K562 (cell line): Measurements from ENCODE around the gene VWA7. TPM values are rescaled to one million over a fixed set of nuclear protein-coding genes. Genes with fewer than 3 reads are reported as not detected.

Experiments
- ARNT ChIP-seq, 2 experiments: fragments of 450-650 bp; IDR thresholded peaks; 2 replicates each; pipeline ENCODE4 v1.6.1; 2016; ENCODE audit warnings: mild to moderate bottlenecking in 1 of 2
- BCL6 ChIP-seq: fragments of 250-450 bp; sonication (Bioruptor Pico); IDR thresholded peaks from 2 replicates; pipeline ENCODE4 v1.4.0; 2020
- CBFA2T3 ChIP-seq: fragments of 450-650 bp; IDR thresholded peaks from 2 replicates; pipeline ENCODE4 v1.6.1; 2017
- ESRRB ChIP-seq: fragments of 250-450 bp; sonication (Bioruptor Pico); IDR thresholded peaks from 2 replicates; pipeline ENCODE4 v1.5.0; 2020; ENCODE audit warnings: mild to moderate bottlenecking, moderate library complexity, borderline replicate concordance
- GATAD2A ChIP-seq: fragments of 450-650 bp; IDR thresholded peaks from 2 replicates; pipeline ENCODE4 v1.6.1; 2017
- HNRNPUL1 ChIP-seq: fragments of 200-400 bp; formaldehyde crosslinking; IDR thresholded peaks from 2 replicates; pipeline ENCODE4 v1.6.1; 2017; ENCODE audit warnings: low read length
- MCM7 ChIP-seq, 2 experiments: fragments of 450-650 bp; IDR thresholded peaks; 2 replicates each; pipeline ENCODE4 v1.6.1; 2016 to 2018
- NR4A1 ChIP-seq, 2 experiments: fragments of 250-450 bp in 1 of 2; fragments of 450-650 bp in 1 of 2; sonication (Bioruptor Pico) in 1 of 2; IDR thresholded peaks; 2 replicates each; pipeline versions ENCODE4 v1.4.0 to v1.6.1; 2016 to 2020; ENCODE audit warnings: mild to moderate bottlenecking in 2 of 2, missing compliant biosample characterization in 1 of 2, missing genetic modification characterization in 1 of 2, moderate library complexity in 1 of 2
- TOE1 ChIP-seq, 2 experiments: fragments of 450-650 bp in 1 of 2; sonication (generic) in 1 of 2; formaldehyde crosslinking in 1 of 2; IDR thresholded peaks; 2 replicates each; pipeline versions ENCODE4 v1.7.1 to v1.8.0; 2016 to 2022; ENCODE audit warnings: borderline replicate concordance in 2 of 2, mild to moderate bottlenecking in 2 of 2, antibody characterized with exemption in 1 of 2, inconsistent platforms in 1 of 2, low read depth in 1 of 2, missing genetic modification reagents in 1 of 2, moderate library complexity in 1 of 2
- ZNF79 ChIP-seq: fragments of 250-450 bp; sonication (Bioruptor Pico); IDR thresholded peaks from 2 replicates; pipeline ENCODE4 v1.4.0; 2020; ENCODE audit warnings: low read depth, mild to moderate bottlenecking, moderate library complexity
- polyA plus RNA-seq, 8 experiments: library from polyadenylated mRNA; depleted of rRNA in 4 of 8; stranded (reverse) in 5 of 8; unstranded in 3 of 8; fragments of >200 nt; fragmentation: Nextera tagmentation in 2 of 8; fragmentation: Illumina TruSeq in 1 of 8; extraction: Ambion mirVana in 2 of 8; extraction: Trizol in 1 of 8; gene quantifications; 2 replicates each; pipeline versions ENCODE4 v1.2.1 to v1.2.3, GENCODE V29; 2011 to 2014; ENCODE audit warnings: inconsistent platforms in 1 of 8, missing spikeins in 1 of 8
- total RNA-seq, 7 experiments: library from RNA; depleted of rRNA in 6 of 7; stranded (reverse); fragments of >200 nt in 6 of 7; fragmentation: Illumina TruSeq in 2 of 7; extraction: Trizol in 2 of 7; gene quantifications; 2 replicates each; pipeline versions ENCODE4 v1.2.1 to v1.2.3, GENCODE V29; 2011 to 2021; ENCODE audit warnings: low replicate concordance in 1 of 7
- TF ChIP-seq, protein P1 (sequence below): IDR thresholded peaks from 2 replicates; pipeline ENCODE4 v1.6.1; 2011; ENCODE audit not compliant: insufficient read length; ENCODE audit errors: extremely low read depth
- TF ChIP-seq, protein P2 (sequence below): fragments of 250-450 bp; sonication (Bioruptor Pico); IDR thresholded peaks from 2 replicates; pipeline ENCODE4 v1.5.0; 2022; ENCODE audit warnings: mild to moderate bottlenecking
- TF ChIP-seq, protein P3 (sequence below): sonication (generic); formaldehyde crosslinking; IDR thresholded peaks from 2 replicates; pipeline ENCODE4 v1.8.0; 2022; ENCODE audit warnings: mild to moderate bottlenecking, missing genetic modification reagents
- TF ChIP-seq, protein P4 (sequence below): sonication (generic); formaldehyde crosslinking; IDR thresholded peaks from 2 replicates; pipeline ENCODE4 v1.8.1; 2023; ENCODE audit warnings: mild to moderate bottlenecking, missing genetic modification reagents
- TF ChIP-seq, protein P5 (sequence below): sonication (generic); formaldehyde crosslinking; IDR thresholded peaks from 2 replicates; pipeline ENCODE4 v1.8.0; 2023; ENCODE audit warnings: mild to moderate bottlenecking, missing genetic modification reagents

Gene VWA7
- total and polyA plus RNA-seq, 9 of the 15 experiments (the other 6 are each of a cell fraction or from before 2014, with no cell fraction given): 0.18 to 2.9 (median 0.95) TPM

DNA sequence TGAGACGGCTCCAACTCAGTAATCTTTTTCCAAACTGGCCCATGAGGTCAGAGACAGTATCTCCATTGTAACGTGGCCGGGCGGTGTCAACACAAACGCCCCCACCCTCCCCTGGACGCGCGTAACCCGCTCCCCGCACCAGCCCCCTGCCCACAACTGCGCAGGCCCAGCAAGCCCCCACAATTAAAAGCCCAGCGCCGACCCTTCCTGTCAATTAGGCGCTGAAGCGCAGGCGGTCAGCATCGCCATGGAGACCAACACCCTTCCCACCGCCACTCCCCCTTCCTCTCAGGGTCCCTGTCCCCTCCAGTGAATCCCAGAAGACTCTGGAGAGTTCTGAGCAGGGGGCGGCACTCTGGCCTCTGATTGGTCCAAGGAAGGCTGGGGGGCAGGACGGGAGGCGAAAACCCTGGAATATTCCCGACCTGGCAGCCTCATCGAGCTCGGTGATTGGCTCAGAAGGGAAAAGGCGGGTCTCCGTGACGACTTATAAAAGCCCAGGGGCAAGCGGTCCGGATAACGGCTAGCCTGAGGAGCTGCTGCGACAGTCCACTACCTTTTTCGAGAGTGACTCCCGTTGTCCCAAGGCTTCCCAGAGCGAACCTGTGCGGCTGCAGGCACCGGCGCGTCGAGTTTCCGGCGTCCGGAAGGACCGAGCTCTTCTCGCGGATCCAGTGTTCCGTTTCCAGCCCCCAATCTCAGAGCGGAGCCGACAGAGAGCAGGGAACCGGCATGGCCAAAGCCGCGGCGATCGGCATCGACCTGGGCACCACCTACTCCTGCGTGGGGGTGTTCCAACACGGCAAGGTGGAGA is 38.1 kb upstream of the VWA7 start, which contains the start of the genes HSPA1A and HSPA1L (continued):
- TF ChIP-seq, protein P1, sequence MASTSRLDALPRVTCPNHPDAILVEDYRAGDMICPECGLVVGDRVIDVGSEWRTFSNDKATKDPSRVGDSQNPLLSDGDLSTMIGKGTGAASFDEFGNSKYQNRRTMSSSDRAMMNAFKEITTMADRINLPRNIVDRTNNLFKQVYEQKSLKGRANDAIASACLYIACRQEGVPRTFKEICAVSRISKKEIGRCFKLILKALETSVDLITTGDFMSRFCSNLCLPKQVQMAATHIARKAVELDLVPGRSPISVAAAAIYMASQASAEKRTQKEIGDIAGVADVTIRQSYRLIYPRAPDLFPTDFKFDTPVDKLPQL: peak; percentile 98
- TF ChIP-seq ARNT (IDR thresholded peaks at IDR 0.05) (no peak), GATAD2A (peak; percentile 95), NR4A1 (CRISPR knock-in tag; IDR thresholded peaks at IDR 0.05) (peak; percentile 97), NR4A1 (tag; IDR thresholded peaks at IDR 0.05) (no peak), TOE1 (IDR thresholded peaks at IDR 0.05; ENCODE audit: borderline replicate concordance) (no peak), TOE1 (CRISPR knock-in tag; IDR thresholded peaks at IDR 0.05; ENCODE audit: borderline replicate concordance, low read depth) (peak; percentile 98; the same call in 1 of the 2 replicates), ZNF79 (no peak), BCL6 (CRISPR knock-in tag) (no peak), HNRNPUL1 (no peak; the same call in 1 of the 2 replicates), ESRRB (CRISPR knock-in tag) (no peak), CBFA2T3 (no peak), MCM7 (IDR thresholded peaks at IDR 0.05) (no peak; a peak in 1 of 4 replicates)
- TF ChIP-seq, protein P2, sequence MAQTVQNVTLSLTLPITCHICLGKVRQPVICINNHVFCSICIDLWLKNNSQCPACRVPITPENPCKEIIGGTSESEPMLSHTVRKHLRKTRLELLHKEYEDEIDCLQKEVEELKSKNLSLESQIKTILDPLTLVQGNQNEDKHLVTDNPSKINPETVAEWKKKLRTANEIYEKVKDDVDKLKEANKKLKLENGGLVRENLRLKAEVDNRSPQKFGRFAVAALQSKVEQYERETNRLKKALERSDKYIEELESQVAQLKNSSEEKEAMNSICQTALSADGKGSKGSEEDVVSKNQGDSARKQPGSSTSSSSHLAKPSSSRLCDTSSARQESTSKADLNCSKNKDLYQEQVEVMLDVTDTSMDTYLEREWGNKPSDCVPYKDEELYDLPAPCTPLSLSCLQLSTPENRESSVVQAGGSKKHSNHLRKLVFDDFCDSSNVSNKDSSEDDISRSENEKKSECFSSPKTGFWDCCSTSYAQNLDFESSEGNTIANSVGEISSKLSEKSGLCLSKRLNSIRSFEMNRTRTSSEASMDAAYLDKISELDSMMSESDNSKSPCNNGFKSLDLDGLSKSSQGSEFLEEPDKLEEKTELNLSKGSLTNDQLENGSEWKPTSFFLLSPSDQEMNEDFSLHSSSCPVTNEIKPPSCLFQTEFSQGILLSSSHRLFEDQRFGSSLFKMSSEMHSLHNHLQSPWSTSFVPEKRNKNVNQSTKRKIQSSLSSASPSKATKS: peak; percentile 43; the same call in 1 of the 2 replicates
- TF ChIP-seq, protein P3, sequence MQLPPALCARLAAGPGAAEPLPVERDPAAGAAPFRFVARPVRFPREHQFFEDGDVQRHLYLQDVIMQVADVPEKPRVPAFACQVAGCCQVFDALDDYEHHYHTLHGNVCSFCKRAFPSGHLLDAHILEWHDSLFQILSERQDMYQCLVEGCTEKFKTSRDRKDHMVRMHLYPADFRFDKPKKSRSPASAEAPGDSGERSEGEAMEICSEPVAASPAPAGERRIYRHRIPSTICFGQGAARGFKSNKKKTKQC (CRISPR knock-in tag): peak; percentile 91
- TF ChIP-seq, protein P4, sequence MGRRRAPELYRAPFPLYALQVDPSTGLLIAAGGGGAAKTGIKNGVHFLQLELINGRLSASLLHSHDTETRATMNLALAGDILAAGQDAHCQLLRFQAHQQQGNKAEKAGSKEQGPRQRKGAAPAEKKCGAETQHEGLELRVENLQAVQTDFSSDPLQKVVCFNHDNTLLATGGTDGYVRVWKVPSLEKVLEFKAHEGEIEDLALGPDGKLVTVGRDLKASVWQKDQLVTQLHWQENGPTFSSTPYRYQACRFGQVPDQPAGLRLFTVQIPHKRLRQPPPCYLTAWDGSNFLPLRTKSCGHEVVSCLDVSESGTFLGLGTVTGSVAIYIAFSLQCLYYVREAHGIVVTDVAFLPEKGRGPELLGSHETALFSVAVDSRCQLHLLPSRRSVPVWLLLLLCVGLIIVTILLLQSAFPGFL (CRISPR knock-in tag): peak; percentile 81; the same call in 1 of the 2 replicates
- TF ChIP-seq, protein P5, sequence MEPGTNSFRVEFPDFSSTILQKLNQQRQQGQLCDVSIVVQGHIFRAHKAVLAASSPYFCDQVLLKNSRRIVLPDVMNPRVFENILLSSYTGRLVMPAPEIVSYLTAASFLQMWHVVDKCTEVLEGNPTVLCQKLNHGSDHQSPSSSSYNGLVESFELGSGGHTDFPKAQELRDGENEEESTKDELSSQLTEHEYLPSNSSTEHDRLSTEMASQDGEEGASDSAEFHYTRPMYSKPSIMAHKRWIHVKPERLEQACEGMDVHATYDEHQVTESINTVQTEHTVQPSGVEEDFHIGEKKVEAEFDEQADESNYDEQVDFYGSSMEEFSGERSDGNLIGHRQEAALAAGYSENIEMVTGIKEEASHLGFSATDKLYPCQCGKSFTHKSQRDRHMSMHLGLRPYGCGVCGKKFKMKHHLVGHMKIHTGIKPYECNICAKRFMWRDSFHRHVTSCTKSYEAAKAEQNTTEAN: peak; percentile 91; the same call in 1 of the 2 replicates
